ENCODE data around the gene LPA. TPM values are rescaled to one million over a fixed set of nuclear protein-coding genes. Genes with fewer than 3 reads are reported as not detected.

LPA gene
- 0.02 to 0.03 TPM in 2 of 5 replicates, not detected in the others for total RNA-seq (2022; extraction: Qiagen RNA extraction; ENCODE audit: low read depth)

DNA sequence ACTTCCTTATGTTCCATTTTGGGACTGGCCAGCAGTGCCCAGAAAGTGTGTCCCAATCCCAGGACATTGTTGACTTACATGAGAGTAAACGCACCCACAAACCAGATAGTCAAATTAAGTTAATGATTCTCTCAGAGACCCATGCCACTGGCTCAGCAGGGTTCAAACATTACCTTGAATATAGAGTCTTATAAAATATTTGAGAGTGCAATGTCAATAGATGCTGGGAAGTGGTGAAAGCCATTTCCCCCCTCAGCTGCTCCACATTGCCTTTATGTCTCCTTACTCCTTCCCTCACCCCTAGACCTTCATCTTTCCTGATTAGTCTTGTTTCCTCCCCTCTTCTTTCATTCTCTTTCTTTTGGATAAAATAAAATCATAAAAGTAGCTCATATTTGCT is at the start of gene LPA:
Gene LPA, minus strand, starts transcription at position 78 of the 400 bp plus-strand sequence. Its CDS starts 61 bp downstream, at position 17.

DNA sequence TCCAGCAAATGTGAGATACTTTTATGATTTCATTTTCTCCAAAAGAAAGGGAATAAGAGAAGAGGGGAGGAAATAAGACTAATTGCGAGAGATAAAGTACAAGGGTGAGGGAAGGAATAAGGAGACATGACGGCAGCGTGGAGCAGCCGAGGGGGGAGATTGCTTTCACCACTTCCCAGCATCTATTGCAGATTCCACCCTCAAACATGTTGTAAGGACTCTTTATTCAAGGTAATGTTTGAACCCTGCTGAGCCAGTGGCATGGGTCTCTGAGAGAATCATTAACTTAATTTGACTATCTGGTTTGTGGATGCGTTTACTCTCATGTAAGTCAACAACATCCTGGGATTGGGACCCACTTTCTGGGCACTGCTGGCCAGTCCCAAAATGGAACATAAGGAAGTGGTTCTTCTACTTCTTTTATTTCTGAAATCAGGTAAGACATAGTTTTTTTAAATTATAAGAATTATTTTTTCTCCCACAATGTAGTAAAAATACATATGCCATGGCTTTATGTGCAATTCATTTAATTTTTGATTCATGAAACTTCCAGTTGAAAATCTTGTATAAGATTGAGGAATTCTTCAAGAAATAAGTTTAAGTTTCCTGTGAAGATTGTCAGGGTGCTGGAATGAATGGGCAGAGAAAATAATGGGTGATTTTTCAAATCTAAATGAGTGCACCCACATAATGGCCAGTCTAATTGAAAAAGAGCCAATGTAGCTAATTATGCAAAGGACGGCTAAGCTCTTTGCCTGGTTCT is 38.0 kb upstream of the LPA start, which contains the start of gene PLG:
Gene PLG, plus strand, starts transcription at position 327 of the 763 bp plus-strand sequence. Its CDS starts 61 bp downstream, at position 388.

Other genes starting within 250 kb of the LPA start
- not detected in 5 replicates for gene PLG, start 38.0 kb upstream of the LPA start, total RNA-seq (2022; extraction: Qiagen RNA extraction; ENCODE audit: low read depth)